GM13977 (cell line): ENCODE data around the gene GALP.
"Not testable (repeated sequence)": the region's sequence is repeated elsewhere in the genome, so short reads cannot be mapped to it uniquely, and the experiment has no call there.

ENCODE experiments used
- DNase-seq: peaks from one replicate; pipeline ENCODE4 v3.0.0; 2012; ENCODE audit warnings: low spot score
- CTCF ChIP-seq: IDR thresholded peaks from 2 replicates; pipeline ENCODE4 v1.5.1; 2012; ENCODE audit warnings: mild to moderate bottlenecking, control low read depth; ENCODE audit not compliant: insufficient read depth; ENCODE audit errors: extremely low read depth, missing control alignments
- in situ Hi-C: fragments of 300-500 bp; cut with MboI; formaldehyde crosslinking; loops from one replicate; pipeline ENCODE4 v1.12.0; 2022; ENCODE audit warnings: low sequenced_read_pairs, low pct_unique_long_range_greater_than_20kb, mixed read lengths, inconsistent platforms; ENCODE audit not compliant: unreplicated experiment

GALP gene

GRCh38 chr19:56162258-56162657 lies 13.6 kb upstream of the GALP start:
- TF ChIP-seq CTCF: no peak
- DNase-seq: no peak
- in situ Hi-C loops: loop anchor here (10.0 kb wide), 1 partner anchor 87 kb away; no protein-coding TSS in a partner anchor

- no peak for TF ChIP-seq CTCF
- no peak for DNase-seq
- in situ Hi-C loops: loop anchor here (10.0 kb wide), 1 partner anchor 88 kb away; no protein-coding TSS in a partner anchor
Observed at GRCh38 chr19:56163097-56163496, 12.7 kb upstream of the GALP start.

GRCh38 chr19:56167064-56167578 lies 8.7 kb upstream of the GALP start:
- no peak for TF ChIP-seq CTCF
- in situ Hi-C loops: loop anchor here (10.0 kb wide), 1 partner anchor 92 kb away; no protein-coding TSS in a partner anchor
- no peak for DNase-seq

GRCh38 chr19:56170261-56170660 lies 5.5 kb upstream of the GALP start:
- no peak for TF ChIP-seq CTCF
- DNase-seq: no peak
- in situ Hi-C loops: no loop called here

GRCh38 chr19:56174086-56174485 lies 1.7 kb upstream of the GALP start:
- in situ Hi-C loops: no loop called here
- no peak for TF ChIP-seq CTCF

GRCh38 chr19:56174550-56174949 lies 1.3 kb upstream of the GALP start:
- in situ Hi-C loops: no loop called here
- TF ChIP-seq CTCF: no peak
- no peak for DNase-seq

More at GRCh38 chr19:56174086-56174485, 1.7 kb upstream of the GALP start:
- no peak for DNase-seq

- not testable (repeated sequence) for DNase-seq
Observed at GRCh38 chr19:56176310-56176709, 502 bp downstream of the GALP start.

More at GRCh38 chr19:56176310-56176709, 502 bp downstream of the GALP start:
- in situ Hi-C loops: not testable (repeated sequence)
